ENCODE results near the gene GALNTL6. TPM values are rescaled to one million over a fixed set of nuclear protein-coding genes. Genes with fewer than 3 reads are reported as not detected.

The GALNTL6 gene
- total and polyA plus RNA-seq, 2 donors from 2014 or later, result 0.60 TPM; not detected in 1

- Histone ChIP-seq H3K36me3 (ENCODE audit: control insufficient read depth in 2 of 3, insufficient read depth in 3 of 3, low read length in 3 of 3) (no peaks in the 10 kb centered on the region), H3K4me3 (ENCODE audit: low read length in 3 of 3) (no peak overlapping the region), H3K27me3 (ENCODE audit: control insufficient read depth, insufficient read depth, low read length) (no peaks in the 10 kb centered on the region), H3K4me1 (ENCODE audit: control insufficient read depth in 2 of 3, insufficient read depth in 2 of 3, low read depth in 1 of 3, low read length in 3 of 3) (no peaks in the 10 kb centered on the region), H3K9me3 (ENCODE audit: control insufficient read depth in 2 of 3, insufficient read depth in 1 of 3, low read length in 3 of 3) (no peaks in the 10 kb centered on the region), H3K27ac (ENCODE audit: low read depth in 2 of 2, low read length in 2 of 2) (no peak overlapping the region), H3K9ac (ENCODE audit: low read length in 3 of 3) (no peak overlapping the region)
- FAIRE-seq, result no peak
- TF ChIP-seq CTCF (IDR thresholded peaks at IDR 0.05; ENCODE audit: borderline replicate concordance, extremely low read depth, insufficient read depth), result no peak
- intact Hi-C loops (cut with DNase I), result no loop called here
- DNase-seq, result no peak
Measured at GRCh38 chr4:172390331-172390730, 577.1 kb downstream of the GALNTL6 start.

- Histone ChIP-seq H3K36me3 (ENCODE audit: control insufficient read depth in 2 of 3, insufficient read depth in 3 of 3, low read length in 3 of 3) (no peaks in the 10 kb centered on the region), H3K4me1 (ENCODE audit: control insufficient read depth in 2 of 3, insufficient read depth in 2 of 3, low read depth in 1 of 3, low read length in 3 of 3) (no peaks in the 10 kb centered on the region), H3K27ac (ENCODE audit: low read depth in 2 of 2, low read length in 2 of 2) (no peak overlapping the region), H3K9ac (ENCODE audit: low read length in 3 of 3) (no peak overlapping the region), H3K27me3 (ENCODE audit: control insufficient read depth, insufficient read depth, low read length) (no peaks in the 10 kb centered on the region), H3K4me3 (ENCODE audit: low read length in 3 of 3) (no peak overlapping the region), H3K9me3 (ENCODE audit: control insufficient read depth in 2 of 3, insufficient read depth in 1 of 3, low read length in 3 of 3) (no peaks in the 10 kb centered on the region)
- FAIRE-seq (no peak), DNase-seq (no peak)
- intact Hi-C loops (cut with DNase I), result no loop called here
- TF ChIP-seq CTCF (IDR thresholded peaks at IDR 0.05; ENCODE audit: borderline replicate concordance, extremely low read depth, insufficient read depth), result no peak
Measured at GRCh38 chr4:172392741-172393140, 579.5 kb downstream of the GALNTL6 start.

- no peak for DNase-seq
- H3K9me3 ChIP-seq (ENCODE audit: control insufficient read depth in 2 of 3, insufficient read depth in 1 of 3, low read length in 3 of 3), result no peaks in the 10 kb centered on the region
- no peaks in the 10 kb centered on the region for H3K4me1 ChIP-seq (ENCODE audit: control insufficient read depth in 2 of 3, insufficient read depth in 2 of 3, low read depth in 1 of 3, low read length in 3 of 3)
- no peak overlapping the region for H3K9ac ChIP-seq (ENCODE audit: low read length in 3 of 3)
- FAIRE-seq, result no peak
- intact Hi-C loops (cut with DNase I), result no loop called here
- no peak for TF ChIP-seq CTCF (IDR thresholded peaks at IDR 0.05; ENCODE audit: borderline replicate concordance, extremely low read depth, insufficient read depth)
- no peaks in the 10 kb centered on the region for H3K27me3 ChIP-seq (ENCODE audit: control insufficient read depth, insufficient read depth, low read length)
- H3K4me3 ChIP-seq (ENCODE audit: low read length in 3 of 3), result no peak overlapping the region
- H3K36me3 ChIP-seq (ENCODE audit: control insufficient read depth in 2 of 3, insufficient read depth in 3 of 3, low read length in 3 of 3), result no peaks in the 10 kb centered on the region
- no peak overlapping the region for H3K27ac ChIP-seq (ENCODE audit: low read depth in 2 of 2, low read length in 2 of 2)
Measured at GRCh38 chr4:172393220-172393619, 580.0 kb downstream of the GALNTL6 start.

GRCh38 chr4:172404676-172405075 is 591.5 kb downstream of the GALNTL6 start:
- Histone ChIP-seq H3K4me3 (ENCODE audit: low read length in 3 of 3) (no peak overlapping the region), H3K9ac (ENCODE audit: low read length in 3 of 3) (no peak overlapping the region), H3K36me3 (ENCODE audit: control insufficient read depth in 2 of 3, insufficient read depth in 3 of 3, low read length in 3 of 3) (no peaks in the 10 kb centered on the region), H3K4me1 (ENCODE audit: control insufficient read depth in 2 of 3, insufficient read depth in 2 of 3, low read depth in 1 of 3, low read length in 3 of 3) (no peaks in the 10 kb centered on the region), H3K9me3 (ENCODE audit: control insufficient read depth in 2 of 3, insufficient read depth in 1 of 3, low read length in 3 of 3) (no peaks in the 10 kb centered on the region), H3K27ac (ENCODE audit: low read depth in 2 of 2, low read length in 2 of 2) (no peak overlapping the region), H3K27me3 (ENCODE audit: control insufficient read depth, insufficient read depth, low read length) (no peaks in the 10 kb centered on the region)
- TF ChIP-seq CTCF (IDR thresholded peaks at IDR 0.05; ENCODE audit: borderline replicate concordance, extremely low read depth, insufficient read depth), result no peak
- FAIRE-seq, result no peak
- intact Hi-C loops (cut with DNase I), result no loop called here
- no peak for DNase-seq

Measured in kidney (tissue), 14 donors.